Measurements from ENCODE around the gene GMPR.

The GMPR gene

DNA sequence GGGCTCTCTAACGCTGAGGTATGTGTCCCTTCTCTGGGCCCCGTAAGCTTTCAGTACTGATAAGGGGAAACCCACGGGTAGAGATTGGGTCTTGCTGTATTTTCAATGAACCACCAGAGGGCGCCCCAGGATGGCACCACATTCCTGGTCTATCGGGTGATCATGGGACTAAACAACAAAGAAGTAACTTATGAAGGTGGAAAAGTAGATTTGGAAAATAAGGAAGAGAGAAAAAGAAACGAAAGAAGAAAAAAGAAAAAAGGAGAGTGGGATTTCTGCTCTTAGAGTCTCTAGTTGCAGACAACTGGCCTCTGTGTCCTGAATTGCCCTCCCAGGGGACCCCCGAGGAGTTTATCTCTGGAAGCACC is 93.8 kb downstream of the GMPR start:
- DNase-seq = peak; percentile 48 to 82 (median 66)

DNA sequence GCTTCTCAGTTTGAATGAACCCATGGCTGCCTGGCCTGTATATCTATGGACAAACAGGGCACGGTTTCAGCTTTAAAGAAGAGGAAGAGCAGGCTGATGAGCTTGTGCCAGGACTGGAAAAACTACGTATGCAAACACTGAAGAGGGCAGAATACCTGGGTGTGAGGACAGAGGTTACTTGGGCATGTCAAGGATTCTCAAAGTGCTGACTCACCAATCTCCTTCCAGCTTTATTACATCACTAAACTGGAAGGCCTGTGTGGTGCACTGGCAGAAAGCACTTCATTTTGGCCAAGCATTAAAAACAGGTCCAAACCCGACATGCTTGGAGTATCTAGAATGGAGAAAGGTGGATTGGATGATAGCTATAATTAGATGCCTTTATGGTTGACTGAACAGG is 95.2 kb downstream of the GMPR start:
- peak in 1 of 3 experiments; percentile 3 for DNase-seq

DNA sequence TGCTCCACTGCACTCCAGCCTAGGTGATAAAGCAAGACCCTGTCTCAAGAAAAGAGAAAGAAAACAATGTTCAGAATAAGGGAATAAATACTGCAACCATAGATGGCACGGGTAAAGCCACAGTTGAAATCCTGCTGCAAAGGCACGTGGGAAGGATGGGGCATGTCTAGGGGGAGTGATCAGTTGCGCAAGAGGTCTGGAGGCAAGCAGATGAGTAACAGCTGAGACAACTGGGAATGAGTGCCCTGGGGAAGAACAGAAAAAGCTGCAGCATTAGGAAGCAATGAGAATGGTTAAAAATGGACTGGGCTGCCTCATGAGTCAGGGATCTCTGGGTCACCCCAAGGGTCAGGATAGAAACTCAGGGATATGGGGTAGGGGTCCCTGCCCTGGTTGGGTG is 96.3 kb downstream of the GMPR start:
- no peak for DNase-seq

DNA sequence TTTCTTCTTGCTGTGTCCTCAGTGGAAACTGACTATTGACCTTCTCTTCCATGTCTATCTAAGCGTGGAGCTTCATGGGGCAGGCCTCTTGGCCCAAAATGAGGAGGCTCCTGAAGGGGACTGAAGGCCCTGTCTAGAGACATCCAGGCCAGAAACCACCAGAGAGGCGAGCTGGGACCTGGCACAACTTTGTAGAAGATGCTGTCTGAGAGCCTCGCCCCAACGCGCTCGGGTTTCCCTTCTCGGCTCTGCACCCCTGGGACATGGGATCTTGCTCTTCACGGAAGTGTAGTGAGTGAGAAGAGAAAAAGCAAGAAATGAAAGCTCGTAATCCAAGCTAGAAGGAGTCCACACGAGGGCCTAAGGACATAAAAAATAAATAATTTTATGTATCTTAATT is 96.8 kb downstream of the GMPR start:
- DNase-seq = no peak

DNA sequence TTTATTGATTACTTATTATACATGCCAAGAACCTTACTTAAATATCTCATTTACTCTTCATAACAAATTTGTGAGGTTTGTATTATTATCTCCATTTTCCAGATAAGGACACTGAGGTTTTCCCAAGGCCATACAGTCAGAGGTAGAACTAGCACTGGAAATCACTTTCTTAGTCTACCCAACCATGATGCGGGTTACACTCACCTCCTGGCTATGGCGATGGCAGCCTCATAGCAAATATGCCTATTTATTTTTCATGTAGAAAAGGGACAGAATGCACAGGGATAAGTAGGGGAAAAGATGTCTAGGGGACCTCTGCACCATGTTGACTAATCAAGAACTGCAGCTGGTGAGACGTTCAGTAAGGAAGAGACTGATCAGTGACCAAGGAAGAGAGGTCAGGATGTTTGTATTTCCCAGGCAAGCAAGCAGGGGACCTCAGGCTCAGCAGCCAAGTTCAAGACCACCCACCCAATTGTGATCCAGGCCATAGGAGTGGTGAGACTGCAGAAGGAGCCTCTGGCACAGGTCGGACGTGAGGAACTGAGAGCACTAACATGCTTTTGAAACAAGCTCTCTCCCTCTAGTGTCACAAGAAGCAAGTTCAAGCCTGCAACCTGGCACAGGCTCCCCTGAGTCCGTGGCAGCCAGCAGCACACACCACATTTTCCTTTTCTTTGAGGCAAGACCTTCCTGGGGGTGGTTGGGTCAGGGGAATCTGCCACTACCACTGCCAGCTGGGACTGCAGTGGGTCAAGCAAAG is 97.8 kb downstream of the GMPR start:
- DNase-seq = no peak

DNA sequence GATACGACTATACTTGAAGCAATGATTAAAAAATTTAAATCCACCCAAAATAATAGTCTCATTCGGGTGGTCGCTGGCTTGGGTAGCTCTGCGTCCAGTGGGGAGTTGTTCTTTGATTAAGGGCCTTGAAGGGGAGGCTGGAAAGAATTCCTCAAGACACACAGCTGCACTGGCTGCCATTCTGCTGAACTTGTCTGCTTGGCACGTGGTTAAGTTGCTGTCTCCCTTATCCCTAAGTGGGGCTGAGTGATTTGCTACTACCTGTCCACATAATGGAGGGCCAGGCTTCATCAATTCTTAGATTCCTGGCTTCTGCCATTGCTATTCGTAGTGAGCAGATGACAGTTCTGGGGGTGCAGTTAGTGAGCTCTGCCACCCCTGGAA is 98.5 kb downstream of the GMPR start:
- DNase-seq = no peak

DNA sequence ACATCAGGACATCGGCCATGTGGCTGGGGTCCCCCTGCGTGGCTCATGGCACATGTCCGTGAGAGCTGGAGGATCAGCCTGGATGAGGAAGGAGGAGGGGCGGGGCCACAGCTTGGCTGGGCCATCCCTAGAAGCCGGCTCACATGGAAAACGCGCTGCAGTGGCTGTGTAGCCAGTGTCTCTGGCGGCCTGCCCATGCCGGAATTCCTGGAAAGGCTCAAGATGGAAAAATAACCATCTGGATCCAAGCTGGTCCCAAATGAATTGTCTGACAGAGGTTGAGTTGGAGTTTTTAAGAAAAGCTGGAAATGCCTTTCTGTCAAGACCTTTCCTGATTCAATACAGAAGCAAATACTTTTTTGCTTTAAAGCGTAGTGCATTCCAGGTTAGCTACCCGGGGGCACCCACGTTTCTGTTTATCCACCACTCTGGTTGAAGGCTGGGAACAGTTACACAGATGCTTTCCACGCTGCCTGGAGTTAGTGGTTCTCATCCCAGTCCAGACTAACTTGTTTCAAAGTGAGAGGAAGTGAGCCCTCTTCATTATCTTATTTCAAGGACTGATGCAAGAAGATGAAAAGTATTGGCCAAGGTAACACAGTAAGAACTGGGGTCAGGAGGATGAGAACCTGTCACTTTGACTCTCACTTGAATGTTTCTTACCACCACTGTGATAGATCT is 99.0 kb downstream of the GMPR start:
- no peak for DNase-seq

DNA sequence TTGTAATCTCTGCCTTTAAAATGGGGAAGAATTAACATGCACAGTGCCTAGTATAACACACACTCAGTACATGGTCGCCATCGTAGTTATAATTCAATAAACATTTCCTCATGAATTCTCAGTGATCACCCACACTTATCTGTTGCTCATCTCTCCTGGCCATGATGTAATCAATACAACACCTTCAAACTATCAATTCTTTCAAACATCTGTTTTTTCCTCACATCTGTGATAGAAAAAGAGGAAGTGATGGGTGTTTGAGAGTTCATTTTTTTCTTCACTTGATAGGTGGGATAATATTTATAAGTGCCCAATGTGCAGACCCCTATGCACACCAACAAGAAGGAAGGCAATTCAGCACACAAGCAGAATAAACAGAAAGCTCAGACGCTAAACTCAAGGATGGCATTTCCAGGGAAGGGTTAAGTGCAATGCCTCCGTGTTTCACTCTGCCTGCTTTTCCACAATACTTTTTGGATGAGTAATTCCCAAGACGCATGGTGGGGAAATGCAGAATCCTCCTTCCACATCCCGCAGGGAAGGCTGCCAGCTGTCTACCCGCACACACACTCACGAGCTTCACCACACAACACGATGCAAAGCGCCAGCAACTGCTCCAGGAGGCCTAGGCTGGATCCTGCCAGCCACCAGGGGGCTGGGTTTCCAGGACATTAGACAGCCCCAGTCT is 100.3 kb downstream of the GMPR start:
- peak in 1 of 3 experiments; percentile 6 for DNase-seq

DNA sequence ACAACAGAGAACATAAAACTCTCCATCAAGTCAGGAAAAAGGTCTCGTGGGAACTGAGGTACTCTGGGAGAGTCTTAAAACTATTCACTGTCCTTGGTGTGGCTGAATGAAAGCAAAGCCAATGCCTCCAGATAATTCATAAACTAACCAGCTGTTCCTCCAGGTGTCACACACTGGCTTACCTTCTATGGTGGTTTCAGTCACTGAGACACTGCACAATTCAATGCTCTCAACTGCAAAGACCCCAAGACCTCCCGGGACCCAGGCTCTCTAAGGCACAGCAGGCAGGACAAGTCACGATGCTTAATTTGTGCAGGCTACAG is 100.8 kb downstream of the GMPR start:
- DNase-seq = no peak

DNA sequence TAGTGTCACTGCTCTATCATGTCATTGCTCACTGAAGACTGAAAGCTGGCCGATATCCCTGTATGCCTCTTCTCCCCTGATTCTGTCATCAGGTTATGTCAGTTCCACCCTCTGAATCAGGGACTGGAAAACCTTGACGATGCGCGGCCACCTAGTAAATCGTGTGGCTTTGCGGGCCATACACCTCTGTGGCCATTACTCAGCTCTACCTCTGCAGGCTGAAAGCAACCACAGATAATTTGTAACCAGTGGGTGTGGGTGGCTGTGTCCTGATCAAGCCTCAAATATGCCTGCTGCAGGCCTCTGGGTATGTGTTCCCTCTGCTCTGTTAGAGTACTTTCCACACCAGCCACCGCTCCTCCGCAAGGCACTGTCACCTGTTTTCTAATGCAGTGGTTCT is 105.2 kb downstream of the GMPR start:
- no peak for DNase-seq

DNA sequence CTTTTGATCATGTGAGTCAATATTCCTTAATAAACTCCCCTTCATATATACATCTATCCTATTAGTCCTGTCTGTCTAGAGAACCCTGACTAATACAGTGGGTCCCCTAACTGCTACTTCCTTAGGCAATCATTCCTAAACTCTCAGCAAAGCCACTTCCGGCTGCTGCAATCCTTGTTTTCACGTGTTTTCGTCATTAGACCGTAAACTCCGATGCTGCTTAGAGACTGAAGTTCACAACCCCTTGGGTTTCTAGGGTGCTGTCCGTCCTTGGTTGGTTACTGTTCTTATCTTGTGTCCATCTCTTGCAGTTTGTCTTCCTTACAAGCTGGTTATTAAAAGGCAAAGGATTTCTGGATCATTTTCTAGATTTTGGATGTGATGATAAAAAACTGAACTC is 106.4 kb downstream of the GMPR start:
- no peak for DNase-seq

All from NCI-H1417 (cell line).